Keratinocyte (primary cell): ENCODE results near the gene LILRB4. TPM values are rescaled to one million over a fixed set of nuclear protein-coding genes. Genes with fewer than 3 reads are reported as not detected.
"Not testable (repeated sequence)": the region's sequence is repeated elsewhere in the genome, so short reads cannot be mapped to it uniquely, and the experiment has no call there.

Experiments used
- DNase-seq: peaks from one replicate; pipeline ENCODE4 v3.0.0-alpha.2; 2011; ENCODE audit warnings: low read depth, missing footprints, low spot score
- FAIRE-seq: peaks from 2 replicates; lab custom pipeline; 2011; peaks lifted over from hg19 to GRCh38; lab: Jason Lieb, UNC
- H2AFZ ChIP-seq: 2 replicates; pipeline ENCODE4 v1.6.0; 2012; ENCODE audit warnings: low read length, control low read depth, inconsistent platforms; ENCODE audit not compliant: control insufficient read depth
- H3K27ac ChIP-seq: 2 replicates; pipeline ENCODE4 v1.5.1; 2011; ENCODE audit warnings: low read length; ENCODE audit not compliant: control insufficient read depth, insufficient read depth
- H3K27me3 ChIP-seq: 3 replicates; pipeline ENCODE4 v1.6.0; 2011; ENCODE audit warnings: low read length; ENCODE audit not compliant: control insufficient read depth, insufficient read depth; ENCODE audit errors: extremely low read depth
- H3K36me3 ChIP-seq, 2 experiments: 2 replicates in 1 of 2; 3 replicates in 1 of 2; pipeline ENCODE4 v1.5.1; 2011; ENCODE audit warnings: low read length in 2 of 2, mild to moderate bottlenecking in 1 of 2; ENCODE audit not compliant: control insufficient read depth in 2 of 2, insufficient read depth in 2 of 2; ENCODE audit errors: extremely low read depth in 1 of 2
- H3K4me1 ChIP-seq: 3 replicates; pipeline ENCODE4 v1.5.1; 2011; ENCODE audit warnings: low read length; ENCODE audit not compliant: control insufficient read depth, insufficient read depth; ENCODE audit errors: extremely low read depth
- H3K4me2 ChIP-seq: 3 replicates; pipeline ENCODE4 v1.6.0; 2011; ENCODE audit warnings: low read depth, low read length; ENCODE audit not compliant: control insufficient read depth, insufficient read depth; ENCODE audit errors: extremely low read depth
- H3K4me3 ChIP-seq, 3 experiments: fragments of 200-600 bp in 1 of 3; sonication (generic) in 1 of 3; 2 replicates in 2 of 3; 3 replicates in 1 of 3; pipeline ENCODE4 v1.5.1; 2011 to 2016; ENCODE audit warnings: low read length in 3 of 3, mild to moderate bottlenecking in 3 of 3, control low read depth in 2 of 3, inconsistent platforms in 1 of 3, low read depth in 1 of 3, mixed read lengths in 1 of 3, mixed run types in 1 of 3, moderate library complexity in 1 of 3; ENCODE audit not compliant: control insufficient read depth in 2 of 3, insufficient read depth in 2 of 3; ENCODE audit errors: extremely low read depth in 1 of 3
- H3K79me2 ChIP-seq: 2 replicates; pipeline ENCODE4 v1.6.0; 2012; ENCODE audit warnings: low read length; ENCODE audit not compliant: control insufficient read depth, insufficient read depth
- H3K9ac ChIP-seq: 3 replicates; pipeline ENCODE4 v1.6.0; 2011; ENCODE audit warnings: low read length; ENCODE audit not compliant: control insufficient read depth, insufficient read depth; ENCODE audit errors: extremely low read depth
- H3K9me1 ChIP-seq: 3 replicates; pipeline ENCODE4 v1.6.0; 2011; ENCODE audit warnings: low read length; ENCODE audit not compliant: control insufficient read depth, insufficient read depth; ENCODE audit errors: extremely low read depth
- H3K9me3 ChIP-seq: 2 replicates; pipeline ENCODE4 v1.5.1; 2012; ENCODE audit warnings: low read depth, low read length; ENCODE audit not compliant: control insufficient read depth
- H4K20me1 ChIP-seq: 3 replicates; pipeline ENCODE4 v1.6.0; 2011; ENCODE audit warnings: low read length; ENCODE audit not compliant: control insufficient read depth, insufficient read depth; ENCODE audit errors: extremely low read depth
- CTCF ChIP-seq, 3 experiments: IDR thresholded peaks in 1 of 3; conservative IDR thresholded peaks in 1 of 3; optimal IDR thresholded peaks in 1 of 3; 2 replicates in 2 of 3; 3 replicates in 1 of 3; pipeline versions ENCODE3 to v1.5.1; 2011; ENCODE audit warnings: low read length in 3 of 3, mild to moderate bottlenecking in 3 of 3, moderate library complexity in 2 of 3, control low read depth in 1 of 3, inconsistent platforms in 1 of 3; ENCODE audit not compliant: insufficient read depth in 2 of 3; ENCODE audit errors: extremely low read depth in 1 of 3
- EZH2 ChIP-seq: IDR thresholded peaks from one replicate; pipeline ENCODE4 v1.6.1; 2012; ENCODE audit warnings: inconsistent platforms, mild to moderate bottlenecking, low read length, moderate library complexity
- dilution Hi-C: fragments of 300-500 bp; cut with MboI; formaldehyde crosslinking; loops from one replicate; pipeline ENCODE4 v1.7.0; 2020; ENCODE audit warnings: low sequenced_read_pairs; ENCODE audit not compliant: extremely low pct_ligation_motif_present
- polyA plus RNA-seq, 5 experiments: library from polyadenylated mRNA; depleted of rRNA in 3 of 5; stranded (reverse) in 3 of 5; stranded (forward) in 1 of 5; unstranded in 1 of 5; fragments of >200 nt; gene quantifications; 1 replicate in 1 of 5; 2 replicates in 3 of 5; 3 replicates in 1 of 5; pipeline versions ENCODE4 v1.2.1 to v1.2.3, GENCODE V29; 2011 to 2012; ENCODE audit warnings: missing spikeins in 2 of 5, low read depth in 1 of 5, low replicate concordance in 1 of 5

LILRB4 gene
- polyA plus RNA-seq, 1 donor (not counting 4 experiments of a cell fraction or from before 2014, with no cell fraction given), result not detected

DNA sequence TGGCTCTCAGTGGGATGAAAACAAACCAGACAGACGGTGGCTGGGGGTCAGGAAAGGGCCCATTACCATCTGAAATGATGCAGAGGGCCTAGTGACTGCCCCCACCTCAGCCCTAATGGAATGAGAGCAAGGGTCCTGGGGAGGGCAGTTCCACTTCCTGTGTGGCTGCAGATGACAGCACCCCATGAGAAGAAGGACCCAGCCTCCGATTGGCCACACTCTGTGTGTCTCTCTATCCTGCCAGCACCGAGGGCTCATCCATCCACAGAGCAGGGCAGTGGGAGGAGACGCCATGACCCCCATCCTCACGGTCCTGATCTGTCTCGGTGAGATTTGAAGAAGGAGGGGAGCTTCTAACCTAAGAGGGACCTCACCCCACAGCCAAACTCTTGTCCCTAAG, 32.0 kb upstream of the LILRB4 start:
- dilution Hi-C loops, result no loop called here
- H3K27me3 ChIP-seq, result no peaks in the 10 kb centered on the region

DNA sequence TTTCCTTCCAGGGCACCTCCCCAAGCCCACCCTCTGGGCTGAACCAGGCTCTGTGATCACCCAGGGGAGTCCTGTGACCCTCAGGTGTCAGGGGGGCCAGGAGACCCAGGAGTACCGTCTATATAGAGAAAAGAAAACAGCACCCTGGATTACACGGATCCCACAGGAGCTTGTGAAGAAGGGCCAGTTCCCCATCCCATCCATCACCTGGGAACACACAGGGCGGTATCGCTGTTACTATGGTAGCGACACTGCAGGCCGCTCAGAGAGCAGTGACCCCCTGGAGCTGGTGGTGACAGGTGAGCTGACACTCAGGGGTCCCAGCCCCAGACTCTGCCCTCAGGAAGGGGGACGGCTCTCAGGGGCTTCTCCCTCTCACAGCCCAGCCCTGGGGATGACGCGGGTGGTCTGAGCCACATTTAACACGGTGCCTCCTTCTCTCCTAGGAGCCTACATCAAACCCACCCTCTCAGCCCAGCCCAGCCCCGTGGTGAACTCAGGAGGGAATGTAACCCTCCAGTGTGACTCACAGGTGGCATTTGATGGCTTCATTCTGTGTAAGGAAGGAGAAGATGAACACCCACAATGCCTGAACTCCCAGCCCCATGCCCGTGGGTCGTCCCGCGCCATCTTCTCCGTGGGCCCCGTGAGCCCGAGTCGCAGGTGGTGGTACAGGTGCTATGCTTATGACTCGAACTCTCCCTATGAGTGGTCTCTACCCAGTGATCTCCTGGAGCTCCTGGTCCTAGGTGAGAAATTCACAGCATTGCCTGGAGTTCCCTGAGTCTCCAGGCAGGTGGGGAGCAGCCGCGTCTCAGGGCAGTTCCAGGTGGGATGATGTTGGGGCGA, 31.1 kb upstream of the LILRB4 start:
- H3K9me1 ChIP-seq, H3K79me2 ChIP-seq, H3K4me2 ChIP-seq, H3K9ac ChIP-seq, H3K9me3 ChIP-seq, H3K27me3 ChIP-seq, H3K36me3 ChIP-seq, dilution Hi-C loops, H4K20me1 ChIP-seq, H2AFZ ChIP-seq, H3K4me3 ChIP-seq, DNase-seq, H3K27ac ChIP-seq, FAIRE-seq, H3K4me1 ChIP-seq: not testable (repeated sequence)

More for the DNA sequence above, 32.0 kb upstream of the LILRB4 start:
- TF ChIP-seq EZH2 (no peak), CTCF (optimal IDR thresholded peaks at IDR 0.05 in 1 of 3, IDR thresholded peaks at IDR 0.05 in 1 of 3, conservative IDR thresholded peaks at IDR 0.05 in 1 of 3; ENCODE audit: extremely low read depth in 1 of 3, insufficient read depth in 2 of 3, low read length in 3 of 3) (no peak)
- FAIRE-seq (no peak), DNase-seq (no peak)
- H3K4me3 ChIP-seq, result no peak overlapping the region
- no peaks in the 10 kb centered on the region for H3K36me3 ChIP-seq
- no peak overlapping the region for H3K9ac ChIP-seq
- no peaks in the 10 kb centered on the region for H3K9me1 ChIP-seq
- H4K20me1 ChIP-seq, result no peaks in the 10 kb centered on the region
- H3K4me2 ChIP-seq, result no peak overlapping the region
- peaks cover 4% of the 10 kb centered on the region for H3K9me3 ChIP-seq
- H3K27ac ChIP-seq, result no peak overlapping the region
- H2AFZ ChIP-seq, result no peak overlapping the region
- no peaks in the 10 kb centered on the region for H3K79me2 ChIP-seq
- no peaks in the 10 kb centered on the region for H3K4me1 ChIP-seq

- H3K9me1 ChIP-seq, H4K20me1 ChIP-seq, H3K36me3 ChIP-seq, DNase-seq, FAIRE-seq, H3K4me1 ChIP-seq, H3K4me2 ChIP-seq, H3K79me2 ChIP-seq, H3K4me3 ChIP-seq, H3K27me3 ChIP-seq, H3K27ac ChIP-seq, H3K9me3 ChIP-seq, H2AFZ ChIP-seq, dilution Hi-C loops, H3K9ac ChIP-seq: not testable (repeated sequence)
Measured at GRCh38 chr19:54632517-54632916, 30.3 kb upstream of the LILRB4 start.
